Mammary microvascular endothelial cell (primary cell): ENCODE measurements around the gene ACTR3. TPM values are rescaled to one million over a fixed set of nuclear protein-coding genes. Genes with fewer than 3 reads are reported as not detected.

ENCODE experiments used
- total RNA-seq: library from RNA; depleted of rRNA; stranded (reverse); fragments of >200 nt; gene quantifications from 2 replicates; pipeline ENCODE4 v1.2.3, GENCODE V29; 2015

Gene ACTR3
- 330 and 338 TPM in 2 replicates for total RNA-seq

DNA sequence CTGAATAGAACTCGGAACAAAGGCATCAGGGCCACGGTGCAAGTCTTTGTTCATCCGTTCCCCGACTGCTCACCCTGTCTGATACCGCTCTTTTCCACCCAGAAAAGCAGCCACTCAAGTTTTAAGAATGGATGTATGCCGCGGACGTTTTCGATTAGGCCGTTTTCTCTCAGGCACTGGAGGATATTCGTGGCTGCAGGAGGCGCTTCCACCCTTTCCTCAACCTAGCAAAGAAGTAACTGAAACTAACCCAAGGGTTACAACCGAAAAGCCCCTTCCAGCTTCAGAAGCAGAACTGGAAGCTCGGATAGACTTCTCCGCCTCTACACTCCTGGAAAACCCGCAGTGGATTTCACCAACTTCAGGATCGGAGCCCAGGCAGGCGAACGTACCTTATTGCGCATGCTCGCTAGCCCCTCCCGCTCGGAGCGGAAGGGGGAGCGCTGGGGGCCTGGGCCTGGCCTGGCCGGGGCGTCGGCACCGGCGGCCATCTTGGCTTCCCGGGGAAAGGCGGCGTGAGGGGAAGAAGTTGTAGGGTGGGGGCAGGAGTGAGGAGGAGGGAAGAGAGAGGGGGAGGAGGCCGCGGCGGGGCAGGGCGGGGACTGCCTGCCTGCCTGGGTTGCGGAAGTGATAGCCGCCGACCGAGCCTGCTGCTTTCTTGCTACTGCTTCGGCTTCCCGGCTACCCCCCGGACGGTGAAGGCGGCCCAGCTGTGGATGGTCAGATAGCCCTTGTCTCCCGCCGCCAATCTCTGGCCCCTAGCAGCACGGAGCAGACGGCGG lies at the start of gene ACTR3:
TSS of gene ACTR3 (plus strand) at position 619 of the 782 bp plus-strand sequence. CDS start 191 bp downstream, outside the sequence.

Other genes starting within 250 kb of the ACTR3 start
- 45.8 and 50.9 TPM in 2 replicates for gene SLC35F5, start 133.4 kb upstream of the ACTR3 start, total RNA-seq